HG03095 (cell line): ENCODE results near the gene HCK.

Experiments
- ATAC-seq: cut with Tn5 transposase; IDR thresholded peaks from one replicate; pipeline ENCODE4 v1.9.1; 2021; ENCODE audit warnings: moderate library complexity; ENCODE audit not compliant: unreplicated experiment

HCK gene

DNA sequence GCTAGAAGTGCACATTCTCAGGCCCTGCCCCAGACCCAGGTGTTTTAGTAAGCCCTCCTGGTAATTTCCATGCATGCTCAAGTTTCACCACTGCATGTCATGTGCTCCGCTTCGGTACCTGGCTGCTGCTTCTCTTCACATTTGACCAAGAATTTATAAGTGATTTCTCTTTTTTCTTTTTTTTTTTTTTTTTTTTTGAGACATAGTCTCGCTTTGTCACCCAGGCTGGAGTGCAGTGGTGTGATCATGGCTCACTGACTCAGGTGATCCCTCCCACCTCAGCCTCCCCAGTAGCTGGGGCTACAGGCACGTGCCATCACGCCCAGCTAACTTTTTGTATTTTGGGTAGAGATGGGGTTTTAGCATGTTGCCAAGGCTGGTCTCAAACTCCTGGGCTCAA lies 73.5 kb downstream of the HCK start:
- no peak for ATAC-seq

DNA sequence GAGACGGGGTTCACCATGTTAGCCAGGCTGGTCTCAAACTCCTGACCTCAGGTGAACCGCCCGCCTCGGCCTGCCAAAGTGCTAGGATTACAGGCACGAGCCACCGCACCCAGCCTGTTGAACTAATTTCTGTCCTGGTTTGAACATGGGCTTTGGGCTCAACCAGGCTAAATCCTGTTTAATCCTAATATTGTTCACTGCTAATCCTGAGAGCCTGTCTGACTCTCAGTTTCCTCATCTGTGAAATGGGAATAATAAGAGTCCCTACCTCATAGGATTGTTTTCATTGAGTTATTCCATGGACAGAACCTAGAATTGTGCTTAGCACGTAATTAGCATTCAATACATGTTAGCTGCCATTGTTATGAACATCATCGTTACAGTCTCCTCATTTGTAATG lies 74.9 kb downstream of the HCK start:
- no peak for ATAC-seq

DNA sequence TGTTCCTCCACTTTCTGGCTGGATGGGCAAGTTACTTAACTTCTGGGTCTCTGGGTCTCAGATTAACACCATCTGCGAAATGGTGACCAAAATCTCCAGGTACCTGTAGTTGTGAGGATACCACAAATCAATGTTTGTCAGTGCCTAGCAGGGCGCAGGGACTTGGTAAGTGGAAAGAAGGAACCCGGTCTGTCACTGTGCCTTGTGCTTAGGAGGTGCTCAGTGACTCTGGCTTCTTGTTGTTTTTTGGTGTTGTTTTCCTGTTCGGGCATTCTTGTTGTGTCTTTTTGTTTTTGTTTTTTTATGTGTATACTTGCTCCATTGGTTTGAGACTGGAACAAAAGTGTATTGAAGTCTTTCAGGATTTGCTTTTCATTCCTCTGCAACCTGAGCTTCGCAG lies 75.3 kb downstream of the HCK start:
- no peak for ATAC-seq

GRCh38 chr20:32128167-32128566 lies 76.1 kb downstream of the HCK start:
- no peak for ATAC-seq

DNA sequence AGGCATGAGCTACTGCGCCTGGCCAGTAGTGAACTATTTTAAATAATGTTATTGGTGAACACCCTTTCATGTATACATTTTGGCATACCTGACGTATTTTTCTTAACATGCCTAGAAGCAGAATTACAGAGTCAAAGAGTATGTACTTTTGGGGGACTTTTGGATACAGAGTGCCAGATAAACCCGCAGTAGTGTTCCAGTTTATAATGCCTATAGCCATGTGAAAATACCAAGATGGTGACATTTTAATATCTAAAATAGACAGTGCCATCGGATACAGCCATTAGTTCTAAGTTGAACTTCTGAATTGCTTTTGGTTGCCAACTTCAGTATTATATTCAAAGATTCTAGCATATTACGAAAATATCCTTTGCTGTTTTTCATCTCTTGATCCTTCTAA lies 77.8 kb downstream of the HCK start:
- ATAC-seq, result no peak

GRCh38 chr20:32130352-32130751 lies 78.3 kb downstream of the HCK start:
- no peak for ATAC-seq

DNA sequence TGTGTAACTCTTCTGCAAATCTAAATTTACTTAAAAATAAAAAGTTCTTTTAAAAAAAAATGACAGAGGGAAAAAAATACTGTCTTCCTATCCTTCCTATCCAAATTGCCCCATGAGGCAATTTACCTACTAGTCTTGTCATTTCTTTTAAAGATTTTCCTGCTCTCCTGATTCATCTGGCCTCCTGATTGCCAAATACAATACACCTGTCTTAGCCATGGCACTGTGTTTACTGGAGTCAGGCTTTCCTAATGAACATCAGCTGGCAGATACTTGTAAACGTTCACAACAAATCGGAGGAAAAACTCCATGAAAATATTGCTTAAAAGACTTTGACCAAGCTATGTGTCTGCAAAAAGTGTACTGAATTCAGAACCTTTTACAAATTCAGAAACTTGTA lies 78.9 kb downstream of the HCK start:
- ATAC-seq, result no peak

DNA sequence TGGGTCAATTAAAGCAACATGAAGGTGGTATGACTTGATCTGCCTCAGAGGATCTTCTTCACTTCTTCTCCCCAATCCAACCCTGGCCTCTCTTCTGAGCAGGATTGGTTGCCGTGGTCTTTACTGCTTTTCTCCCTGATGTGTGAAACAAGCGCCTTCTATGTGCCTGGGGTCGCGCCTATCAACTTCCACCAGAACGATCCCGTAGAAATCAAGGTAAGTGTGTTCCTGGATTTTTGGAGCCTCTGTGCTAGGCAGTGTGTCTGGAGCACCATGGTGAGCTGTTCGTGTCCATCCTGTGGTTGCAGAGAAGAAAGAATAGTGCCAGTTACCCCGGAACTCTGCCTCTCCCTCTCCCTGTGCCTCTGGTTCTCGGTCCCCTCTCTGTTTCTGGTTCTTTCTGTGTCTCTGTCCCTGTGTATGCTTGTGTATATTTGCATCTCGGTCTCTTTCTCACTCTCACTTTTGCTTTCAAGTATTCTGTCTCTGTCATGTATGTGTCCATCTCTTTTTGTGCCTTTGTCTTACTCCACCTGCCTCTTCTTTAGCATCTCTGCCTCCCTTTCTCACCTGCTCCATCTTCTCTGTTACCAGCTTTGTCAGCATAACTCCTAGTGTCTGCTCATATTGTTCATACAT lies 81.0 kb downstream of the HCK start:
- peak; percentile 91 for ATAC-seq

- ATAC-seq, result no peak
Observed at GRCh38 chr20:32134026-32134425, 82.0 kb downstream of the HCK start.

GRCh38 chr20:32135983-32136515 lies 84.0 kb downstream of the HCK start:
- no peak for ATAC-seq

- ATAC-seq, result no peak
Observed at GRCh38 chr20:32138921-32139320, 86.9 kb downstream of the HCK start.

DNA sequence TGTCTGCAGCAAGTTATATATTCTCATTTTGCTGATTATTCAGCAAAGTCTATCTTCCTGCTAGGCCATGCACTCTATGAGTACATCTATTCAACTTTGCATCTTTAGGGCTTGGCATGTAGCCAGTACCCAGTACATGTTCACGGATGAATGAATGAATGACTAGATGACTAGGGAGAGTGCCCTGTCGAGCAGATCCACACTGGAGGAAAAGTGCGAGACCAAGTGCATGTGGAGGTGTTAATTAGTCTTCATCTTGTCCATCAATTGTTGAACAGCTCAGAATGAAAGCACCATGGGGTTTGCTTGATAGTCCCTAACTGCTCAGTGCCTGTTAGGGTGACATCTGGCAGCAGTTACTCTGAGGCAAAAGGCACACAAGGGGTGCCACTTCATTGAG lies 87.9 kb downstream of the HCK start:
- ATAC-seq, result no peak

DNA sequence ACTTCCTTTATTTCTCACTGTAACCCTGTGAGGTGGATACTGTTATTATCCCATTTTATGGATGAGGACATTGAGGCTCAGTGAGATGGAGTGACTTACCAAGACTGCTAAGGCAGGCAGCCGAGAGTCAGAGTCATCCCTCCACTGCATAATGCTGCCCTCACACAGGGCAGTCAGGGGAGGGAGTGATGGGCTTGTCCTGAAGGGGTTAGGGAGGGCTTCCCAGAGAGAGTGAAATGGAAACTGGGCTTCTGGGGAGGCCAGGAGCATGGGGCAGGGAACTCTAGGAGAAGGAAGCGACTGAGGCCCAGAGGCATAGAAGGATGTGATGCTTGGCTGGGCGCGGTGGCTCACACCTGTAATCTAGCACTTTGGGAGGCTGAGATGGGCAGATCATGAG lies 88.6 kb downstream of the HCK start:
- no peak for ATAC-seq

GRCh38 chr20:32141465-32141980 lies 89.5 kb downstream of the HCK start:
- no peak for ATAC-seq

- no peak for ATAC-seq
Observed at GRCh38 chr20:32142088-32142487, 90.0 kb downstream of the HCK start.

GRCh38 chr20:32142991-32143390 lies 90.9 kb downstream of the HCK start:
- ATAC-seq, result no peak

DNA sequence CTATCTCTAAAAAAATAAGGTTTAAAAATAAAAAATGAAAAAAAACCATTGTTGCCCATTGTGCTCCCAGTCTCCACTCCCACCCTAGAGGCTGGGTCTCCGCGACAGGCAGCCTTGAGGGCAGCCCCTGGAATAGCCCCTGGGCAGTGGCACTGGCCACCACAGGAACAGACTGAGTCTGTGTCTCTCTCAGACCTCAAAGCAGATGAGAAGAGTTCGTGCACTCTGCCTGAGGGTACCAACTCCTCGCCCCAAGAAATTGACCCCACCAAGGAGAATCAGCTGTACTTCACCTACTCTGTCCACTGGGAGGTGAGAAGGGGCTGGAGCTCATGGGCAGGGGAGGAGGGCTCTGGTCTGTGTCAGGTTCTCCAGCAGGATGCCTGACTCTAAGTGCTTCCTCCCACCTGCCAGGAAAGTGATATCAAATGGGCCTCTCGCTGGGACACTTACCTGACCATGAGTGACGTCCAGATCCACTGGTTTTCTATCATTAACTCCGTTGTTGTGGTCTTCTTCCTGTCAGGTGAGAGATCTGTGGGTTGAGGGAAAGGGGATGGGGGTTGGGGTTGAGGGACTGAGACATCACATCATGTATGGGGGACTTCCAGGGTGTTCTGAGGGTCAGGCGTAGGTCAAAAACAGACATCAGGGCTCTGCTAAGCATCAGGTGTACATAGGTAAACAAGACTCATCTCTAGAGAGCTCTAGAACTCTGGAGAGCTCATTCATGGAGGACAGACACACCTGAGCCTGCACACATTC lies 93.0 kb downstream of the HCK start:
- no peak for ATAC-seq

- ATAC-seq, result no peak
Observed at GRCh38 chr20:32149566-32150170, 97.6 kb downstream of the HCK start.

DNA sequence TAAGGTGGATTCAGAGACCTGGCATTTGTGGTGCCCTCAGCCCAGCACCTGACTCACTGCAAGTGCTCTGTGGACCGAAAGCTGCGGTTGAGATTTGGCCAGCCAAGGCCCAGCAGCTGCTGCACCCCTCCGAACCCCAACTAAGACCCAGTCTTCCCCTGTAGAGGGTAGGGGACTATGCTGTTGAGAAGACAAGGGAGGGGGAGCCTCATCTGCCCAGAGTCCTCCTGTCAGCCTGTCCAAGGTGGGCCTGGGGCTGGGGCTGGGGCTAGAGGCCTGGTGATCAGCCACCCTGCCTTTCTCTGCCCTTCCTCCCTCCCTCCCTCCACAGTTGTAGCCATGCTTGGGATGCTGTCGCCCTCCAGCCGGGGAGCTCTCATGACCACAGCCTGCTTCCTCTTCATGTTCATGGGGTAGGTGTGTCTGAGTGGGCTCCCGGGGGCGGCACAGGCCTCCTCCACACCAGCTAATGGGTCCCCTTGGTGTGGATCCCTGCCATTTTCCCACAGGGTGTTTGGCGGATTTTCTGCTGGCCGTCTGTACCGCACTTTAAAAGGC lies 98.3 kb downstream of the HCK start:
- ATAC-seq, result no peak
